ENCODE data around the gene SLC9C2. TPM values are rescaled to one million over a fixed set of nuclear protein-coding genes. Genes with fewer than 3 reads are reported as not detected.
"Not testable (repeated sequence)": the region's sequence is repeated elsewhere in the genome, so short reads cannot be mapped to it uniquely, and the experiment has no call there.

The SLC9C2 gene
- total RNA-seq, 1 experiment from 2014 or later = not detected

- TF ChIP-seq MXD4 (CRISPR knock-in tag; IDR thresholded peaks at IDR 0.05; ENCODE audit: borderline replicate concordance) (no peak), IRF1 (CRISPR knock-in tag; IDR thresholded peaks at IDR 0.05) (no peak), PRDM15 (CRISPR knock-in tag; IDR thresholded peaks at IDR 0.05) (no peak), ZMAT4 (CRISPR knock-in tag; IDR thresholded peaks at IDR 0.05) (no peak), GTF2I (CRISPR knock-in tag; conservative IDR thresholded peaks at IDR 0.05) (no peak), SP1 (CRISPR knock-in tag; conservative IDR thresholded peaks at IDR 0.05) (no peak)
These were observed 32.4 kb downstream of the SLC9C2 start (continued) for GRCh38 chr1:173570370-173571007.

GRCh38 chr1:173568483-173568882, 34.4 kb downstream of the SLC9C2 start:
- ChIA-PET POLR2A (no interaction called here), CTCF (no interaction called here)
- no peak for DNase-seq (ENCODE audit: low spot score)
- no peaks in the 10 kb centered on the region for H3K27me3 Mint-ChIP-seq (ENCODE audit: low read depth)
- no peak overlapping the region for H3K27ac Mint-ChIP-seq
- no peaks in the 10 kb centered on the region for H3K4me1 Mint-ChIP-seq
- H3K9me3 Mint-ChIP-seq = peaks cover 31% of the 10 kb centered on the region
- H3K36me3 Mint-ChIP-seq = peaks cover 6% of the 10 kb centered on the region
- no peak for TF ChIP-seq ZNF416 (CRISPR knock-in tag; IDR thresholded peaks at IDR 0.05)
- TF ChIP-seq ZNF512 (CRISPR knock-in tag; IDR thresholded peaks at IDR 0.05; ENCODE audit: borderline replicate concordance) = no peak
- TF ChIP-seq ZNF121 (CRISPR knock-in tag; IDR thresholded peaks at IDR 0.05) = no peak
- TF ChIP-seq SOX15 (CRISPR knock-in tag; IDR thresholded peaks at IDR 0.05) = no peak
- no peak for TF ChIP-seq PRRX2 (CRISPR knock-in tag; IDR thresholded peaks at IDR 0.05)
- TF ChIP-seq USF1 (CRISPR knock-in tag; IDR thresholded peaks at IDR 0.05) = no peak
- TF ChIP-seq OVOL2 (CRISPR knock-in tag; IDR thresholded peaks at IDR 0.05; ENCODE audit: borderline replicate concordance) = no peak
- no peak for TF ChIP-seq USF2 (CRISPR knock-in tag; IDR thresholded peaks at IDR 0.05)
- no peak for TF ChIP-seq RORB (CRISPR knock-in tag; IDR thresholded peaks at IDR 0.05)
- TF ChIP-seq ERG (CRISPR knock-in tag; IDR thresholded peaks at IDR 0.05) = no peak
- TF ChIP-seq SP1 (CRISPR knock-in tag; conservative IDR thresholded peaks at IDR 0.05) = no peak
- TF ChIP-seq GRHL2 (CRISPR knock-in tag; IDR thresholded peaks at IDR 0.05; ENCODE audit: insufficient replicate concordance, severe bottlenecking) = no peak
- TF ChIP-seq CBFB (CRISPR knock-in tag; IDR thresholded peaks at IDR 0.05; ENCODE audit: low read depth) = no peak
- TF ChIP-seq ZBTB43 (CRISPR knock-in tag; IDR thresholded peaks at IDR 0.05) = no peak
- TF ChIP-seq NR1H2 (CRISPR knock-in tag; IDR thresholded peaks at IDR 0.05) = no peak
- no peak for TF ChIP-seq E2F4 (CRISPR knock-in tag; IDR thresholded peaks at IDR 0.05; ENCODE audit: borderline replicate concordance, low read depth)
- TF ChIP-seq IRF2 (CRISPR knock-in tag; IDR thresholded peaks at IDR 0.05; ENCODE audit: borderline replicate concordance, low read depth) = no peak
- no peak overlapping the region for H3K4me3 Mint-ChIP-seq
- ATAC-seq = no peak

- POLR2A ChIA-PET; H3K4me3 Mint-ChIP-seq; H3K36me3 Mint-ChIP-seq; H3K27me3 Mint-ChIP-seq (ENCODE audit: low read depth); H3K4me1 Mint-ChIP-seq; H3K27ac Mint-ChIP-seq; DNase-seq (ENCODE audit: low spot score); ATAC-seq; CTCF ChIA-PET: not testable (repeated sequence)
- H3K9me3 Mint-ChIP-seq = peaks cover 34% of the 10 kb centered on the region
These were observed 39.0 kb downstream of the SLC9C2 start for GRCh38 chr1:173563846-173564245.
